ENCODE results near the gene MAPK11. TPM values are rescaled to one million over a fixed set of nuclear protein-coding genes. Genes with fewer than 3 reads are reported as not detected.

The MAPK11 gene
- total RNA-seq, 2 donors from 2014 or later: 0.33 to 0.40 TPM

GRCh38 chr22:50298266-50298637, 28.1 kb upstream of the MAPK11 start:
- H3K4me3 Mint-ChIP-seq: peak overlapping the region; percentile 49
- 81 to 85% methylated on average over 2 to 4 of the region's 4 CpGs for WGBS, 2 experiments (ENCODE audit: insufficient coverage in 1 of 2, insufficient read length in 1 of 2)

GRCh38 chr22:50297510-50298265, 27.5 kb upstream of the MAPK11 start:
- Histone ChIP-seq H3K4me3 (ENCODE audit: low read length) (no peak overlapping the region), H3K36me3 (ENCODE audit: control insufficient read depth, insufficient read depth, low read length) (no peaks in the 10 kb centered on the region), H3K4me1 (ENCODE audit: control insufficient read depth, insufficient read depth, low read length) (peaks cover 15% of the 10 kb centered on the region), H3K9me3 (ENCODE audit: control insufficient read depth, low read length) (no peaks in the 10 kb centered on the region), H3K27me3 (ENCODE audit: control insufficient read depth, insufficient read depth, low read length, poor library complexity, severe bottlenecking) (no peaks in the 10 kb centered on the region), H3K27ac (ENCODE audit: low read depth, low read length) (no peak overlapping the region), H3K9ac (ENCODE audit: extremely low read depth, low read length, poor library complexity, severe bottlenecking) (no peak overlapping the region)
- Mint-ChIP-seq H3K36me3 (ENCODE audit: low read depth) (no peaks in the 10 kb centered on the region), H3K9me3 (no peaks in the 10 kb centered on the region), H3K4me1 (peaks cover 6% of the 10 kb centered on the region), H3K27ac (no peak overlapping the region), H3K4me3 (no peak overlapping the region), H3K27me3 (ENCODE audit: insufficient read depth) (no peaks in the 10 kb centered on the region)
- DNase-seq: no peak
- WGBS, 2 experiments (ENCODE audit: insufficient coverage in 1 of 2, insufficient read length in 1 of 2): 95 to 97% methylated on average over 14 to 20 of the region's 20 CpGs
- TF ChIP-seq CTCF (conservative IDR thresholded peaks at IDR 0.05): no peak

More at GRCh38 chr22:50298266-50298637, 28.1 kb upstream of the MAPK11 start:
- no peaks in the 10 kb centered on the region for H3K36me3 ChIP-seq (ENCODE audit: control insufficient read depth, insufficient read depth, low read length)
- no peak for TF ChIP-seq CTCF (conservative IDR thresholded peaks at IDR 0.05)
- no peaks in the 10 kb centered on the region for H3K27me3 ChIP-seq (ENCODE audit: control insufficient read depth, insufficient read depth, low read length, poor library complexity, severe bottlenecking)
- H3K4me3 ChIP-seq (ENCODE audit: low read length): no peak overlapping the region
- H3K27ac ChIP-seq (ENCODE audit: low read depth, low read length): no peak overlapping the region
- no peak overlapping the region for H3K9ac ChIP-seq (ENCODE audit: extremely low read depth, low read length, poor library complexity, severe bottlenecking)
- no peak for DNase-seq
- peaks cover 9% of the 10 kb centered on the region for H3K4me1 ChIP-seq (ENCODE audit: control insufficient read depth, insufficient read depth, low read length)
- Mint-ChIP-seq H3K9me3 (no peaks in the 10 kb centered on the region), H3K27ac (no peak overlapping the region), H3K27me3 (ENCODE audit: insufficient read depth) (no peaks in the 10 kb centered on the region), H3K4me1 (peaks cover 2% of the 10 kb centered on the region), H3K36me3 (ENCODE audit: low read depth) (no peaks in the 10 kb centered on the region)
- no peaks in the 10 kb centered on the region for H3K9me3 ChIP-seq (ENCODE audit: control insufficient read depth, low read length)

GRCh38 chr22:50296658-50297490, 26.7 kb upstream of the MAPK11 start:
- Histone ChIP-seq H3K9ac (ENCODE audit: extremely low read depth, low read length, poor library complexity, severe bottlenecking) (no peak overlapping the region), H3K4me1 (ENCODE audit: control insufficient read depth, insufficient read depth, low read length) (peaks cover 15% of the 10 kb centered on the region)
- WGBS, 2 experiments (ENCODE audit: insufficient coverage in 1 of 2, insufficient read length in 1 of 2): 91 to 93% methylated on average over 20 to 29 of the region's 29 CpGs

More at GRCh38 chr22:50296658-50297490, 26.7 kb upstream of the MAPK11 start:
- Mint-ChIP-seq H3K9me3 (no peaks in the 10 kb centered on the region), H3K27me3 (ENCODE audit: insufficient read depth) (no peaks in the 10 kb centered on the region), H3K27ac (no peak overlapping the region), H3K4me1 (peaks cover 8% of the 10 kb centered on the region), H3K4me3 (no peak overlapping the region), H3K36me3 (ENCODE audit: low read depth) (no peaks in the 10 kb centered on the region)
- no peaks in the 10 kb centered on the region for H3K27me3 ChIP-seq (ENCODE audit: control insufficient read depth, insufficient read depth, low read length, poor library complexity, severe bottlenecking)
- no peak overlapping the region for H3K27ac ChIP-seq (ENCODE audit: low read depth, low read length)
- no peak overlapping the region for H3K4me3 ChIP-seq (ENCODE audit: low read length)
- no peaks in the 10 kb centered on the region for H3K9me3 ChIP-seq (ENCODE audit: control insufficient read depth, low read length)
- no peak for TF ChIP-seq CTCF (conservative IDR thresholded peaks at IDR 0.05)
- H3K36me3 ChIP-seq (ENCODE audit: control insufficient read depth, insufficient read depth, low read length): no peaks in the 10 kb centered on the region
- no peak for DNase-seq
